Heart right ventricle (tissue), 16 donors: Measurements from ENCODE around the gene TMEM53. TPM values are rescaled to one million over a fixed set of nuclear protein-coding genes. Genes with fewer than 3 reads are reported as not detected.

ENCODE experiments used
- ATAC-seq, 8 donors: fragments of 200-7000 bp; cut with Tn5 transposase; one replicate each; pipeline ENCODE4 v1.9.1; 2020; ENCODE audit warnings: mild to moderate bottlenecking in 8 of 8, moderate library complexity in 8 of 8, moderate number of reproducible peaks in 1 of 8
- DNase-seq, 2 donors: peaks; one replicate each; pipeline ENCODE4 v3.0.0-alpha.2; 2020
- H3K27ac ChIP-seq, 10 donors: fragments of 200-600 bp; sonication (generic) in 2 of 10; one replicate each; pipeline versions ENCODE4 v1.5.0 to v1.8.0; 2020 to 2022; ENCODE audit warnings: mild to moderate bottlenecking in 3 of 10
- H3K27me3 ChIP-seq, 7 donors: fragments of 200-600 bp; one replicate each; pipeline ENCODE4 v1.8.0; 2021 to 2022; ENCODE audit warnings: mild to moderate bottlenecking in 2 of 7
- H3K36me3 ChIP-seq, 9 donors: fragments of 200-600 bp; sonication (generic) in 1 of 9; one replicate each; pipeline versions ENCODE4 v1.5.0 to v1.8.0; 2020 to 2022; ENCODE audit warnings: mild to moderate bottlenecking in 2 of 9
- H3K4me1 ChIP-seq, 9 donors: fragments of 200-600 bp; sonication (generic) in 1 of 9; one replicate each; pipeline versions ENCODE4 v1.5.0 to v1.8.0; 2020 to 2022; ENCODE audit warnings: mild to moderate bottlenecking in 4 of 9
- H3K4me3 ChIP-seq, 10 donors: fragments of 200-600 bp; sonication (generic) in 2 of 10; one replicate each; pipeline versions ENCODE4 v1.5.0 to v1.8.0; 2020 to 2022; ENCODE audit warnings: mild to moderate bottlenecking in 7 of 10, moderate library complexity in 2 of 10
- H3K9me3 ChIP-seq, 11 donors: fragments of 200-600 bp in 10 of 11; sonication (generic) in 2 of 11; one replicate each; pipeline versions ENCODE4 v1.5.0 to v1.8.0; 2013 to 2022; ENCODE audit warnings: mild to moderate bottlenecking in 2 of 11, control low read depth in 1 of 11, moderate library complexity in 1 of 11
- CTCF ChIP-seq, 9 donors: fragments of 200-600 bp; sonication (generic) in 2 of 9; IDR thresholded peaks; one replicate each; pipeline versions ENCODE4 v1.5.0 to v1.8.0; 2021 to 2022; ENCODE audit warnings: antibody characterized with exemption in 9 of 9, mild to moderate bottlenecking in 5 of 9, moderate library complexity in 1 of 9
- WGBS, 2 donors: extraction: QIAGEN DNeasy Blood & Tissue Kit; methylation state at CpG; one replicate each; pipeline ENCODE4 v1.1.7; 2013; ENCODE audit warnings: inconsistent platforms in 1 of 2; 5-methylcytosine and 5-hydroxymethylcytosine counted together
- intact Hi-C, 10 donors: fragments of 100-400 bp; cut with DNase I; formaldehyde crosslinking; loops; one replicate each; pipeline versions ENCODE4 v1.11.1 to v1.14.2; 2022
- polyA plus RNA-seq, 2 donors: library from polyadenylated mRNA; stranded (reverse); fragments of 200-250 nt; gene quantifications; one replicate each; pipeline ENCODE4 v1.2.3, GENCODE V29; 2013
- total RNA-seq, 10 donors: library from RNA; stranded (reverse); fragmentation: NEBNext Ultra II Directional in 3 of 10; extraction: Animal tissue kit (Norgen Biotek cat#: 25700) in 3 of 10; gene quantifications; one replicate each; pipeline versions ENCODE4 v1.2.1 to v1.2.4, GENCODE V29; 2021 to 2023
- donor health status: Arrhythmogenic right ventricular cardiomyopathy.
- donor health status: ischemic (EF 13 %, LVEDD 7.1; RV severe dilation, severe dysfunction).
- donor health status: healthy with polysubstance abuse.
- donor health status: DM: no; HTN: yes; CAD: no.
- donor health status: DM: no; HTN: no; CAD: no.
- donor health status: ischemic (EF 25% LVEDD 6.9; RV normal size, moderate dysfunction).
- donor health status: ischemic (EF 25% LVEDD 5.7; RV mildly dilated, moderate dysfunction).
- donor health status: healthy.
- donor health status: DM: yes; HTN: yes; CAD: no.
- donor health status: Ischemic cardiomyopathy.
- donor health status: ischemic (EF 35%, LVEDD 5.7; RV mildly dilated, moderate dysfunction).
- donor health status: nonischemic (EF 11% LVEDD 7.7; RV severe dilation, severe dysfunction).
- donor health status: DM: yes; HTN: yes; CAD: no.
- donor health status: PGD.
- donor health status: ischemic (EF 29% LVEDD 5.4; RV normal size, mild dysfunction).
- donor health status: nonischemic (EF 23%, LVEDD 6.1; RV moderate dilation, normal function).

Gene TMEM53
- total and polyA plus RNA-seq, 12 donors = 6.6 to 21.0 (median 12.2) TPM

- peak in 4 of 8 donors; percentile 35 to 75 (median 52) for ATAC-seq
- peak overlapping the region in 9 of 10 donors; percentile 28 to 48 (median 42) for H3K4me3 ChIP-seq
Observed at GRCh38 chr1:44616991-44617702, 57.1 kb downstream of the TMEM53 start.

GRCh38 chr1:44616284-44616990 lies 57.8 kb downstream of the TMEM53 start:
- peaks cover 0 to 10% (median 3%) of the 10 kb centered on the region in 9 donors for H3K4me1 ChIP-seq
- H3K27me3 ChIP-seq = peaks cover 0 to 30% (median 4%) of the 10 kb centered on the region in 7 donors
- ATAC-seq (no peak), DNase-seq (no peak)
- H3K9me3 ChIP-seq = no peaks in the 10 kb centered on the region
- intact Hi-C loops = no loop called here
- H3K27ac ChIP-seq = no peak overlapping the region
- TF ChIP-seq CTCF (IDR thresholded peaks at IDR 0.05) = no peak
- H3K4me3 ChIP-seq = peak overlapping the region in 5 of 10 donors; percentile 41 to 48 (median 43)
- no peaks in the 10 kb centered on the region for H3K36me3 ChIP-seq
- WGBS, 2 donors = 73 to 74% methylated on average over 4 of the region's 4 CpGs

More at GRCh38 chr1:44616991-44617702, 57.1 kb downstream of the TMEM53 start:
- peaks cover 0 to 10% (median 3%) of the 10 kb centered on the region in 9 donors for H3K4me1 ChIP-seq
- 19 to 27% methylated on average over 62 to 63 of the region's 63 CpGs for WGBS, 2 donors
- peaks cover 0 to 30% (median 4%) of the 10 kb centered on the region in 7 donors for H3K27me3 ChIP-seq
- H3K27ac ChIP-seq = no peak overlapping the region
- no peak for TF ChIP-seq CTCF (IDR thresholded peaks at IDR 0.05)
- intact Hi-C loops = no loop called here
- H3K9me3 ChIP-seq = no peaks in the 10 kb centered on the region
- DNase-seq = no peak
- H3K36me3 ChIP-seq = no peaks in the 10 kb centered on the region

DNA sequence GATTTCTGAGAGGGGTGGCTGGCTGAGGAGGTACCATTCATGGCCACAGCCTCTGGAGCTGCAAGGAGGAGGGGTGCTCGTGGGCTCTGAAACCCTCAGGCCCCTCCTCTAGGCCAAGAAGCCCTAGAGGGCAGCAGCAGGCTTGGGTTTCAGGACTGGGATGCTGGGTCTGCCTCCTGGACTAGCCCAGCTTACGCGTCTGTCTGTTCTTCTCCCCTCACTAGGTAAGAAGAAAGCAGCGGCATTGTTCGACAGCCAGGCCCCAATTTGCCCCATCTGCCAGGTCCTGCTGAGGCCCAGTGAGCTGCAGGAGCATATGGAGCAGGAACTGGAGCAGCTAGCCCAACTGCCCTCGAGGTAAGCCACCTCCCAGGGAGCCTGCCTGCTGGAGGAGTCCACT lies 60.3 kb downstream of the TMEM53 start:
- Histone ChIP-seq H3K36me3 (no peaks in the 10 kb centered on the region), H3K27me3 (peaks cover 0 to 40% (median 8%) of the 10 kb centered on the region in 7 donors), H3K4me1 (peaks cover 0 to 10% (median 3%) of the 10 kb centered on the region in 9 donors), H3K4me3 (no peak overlapping the region), H3K27ac (no peak overlapping the region), H3K9me3 (no peaks in the 10 kb centered on the region)
- ATAC-seq (no peak), DNase-seq (no peak)
- intact Hi-C loops = no loop called here
- no peak for TF ChIP-seq CTCF (IDR thresholded peaks at IDR 0.05)
- 87% methylated on average over 6 of the region's 6 CpGs for WGBS, 2 donors

DNA sequence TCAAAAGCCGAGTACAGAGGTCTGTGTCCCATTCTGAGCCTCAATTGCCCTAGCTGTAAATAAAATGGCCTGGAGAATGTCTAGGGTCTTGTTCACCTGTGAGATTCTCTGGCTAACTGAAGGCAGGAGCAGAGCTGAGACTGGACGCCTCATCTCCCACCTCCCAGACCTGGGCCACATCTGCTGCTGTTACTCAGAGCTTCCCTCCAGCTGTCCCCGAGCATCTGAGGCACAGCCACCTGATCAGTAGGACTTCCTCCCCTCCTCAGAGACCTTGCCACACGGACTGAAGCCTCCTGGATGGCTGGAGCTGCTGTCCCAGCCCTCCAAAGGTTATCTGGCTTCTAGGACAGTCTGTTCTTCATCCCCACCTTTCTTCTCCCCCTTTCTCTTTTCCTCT lies 62.4 kb downstream of the TMEM53 start:
- H3K9me3 ChIP-seq = no peaks in the 10 kb centered on the region
- DNase-seq (no peak), ATAC-seq (no peak)
- peaks cover 0 to 47% (median 8%) of the 10 kb centered on the region in 7 donors for H3K27me3 ChIP-seq
- TF ChIP-seq CTCF (IDR thresholded peaks at IDR 0.05) = no peak
- H3K4me1 ChIP-seq = peaks cover 0 to 3% (median 0%) of the 10 kb centered on the region in 9 donors
- WGBS, 2 donors = 62 to 71% methylated on average over 4 of the region's 4 CpGs
- H3K27ac ChIP-seq = no peak overlapping the region
- H3K36me3 ChIP-seq = no peaks in the 10 kb centered on the region
- no peak overlapping the region for H3K4me3 ChIP-seq
- intact Hi-C loops = no loop called here
